ENCODE results near the gene TENM4. TPM values are rescaled to one million over a fixed set of nuclear protein-coding genes. Genes with fewer than 3 reads are reported as not detected.

TENM4 gene
- polyA plus RNA-seq, 3 donors from 2014 or later, result not detected

- Mint-ChIP-seq H3K36me3 (no peaks in the 10 kb centered on the region), H3K4me3 (no peak overlapping the region), H3K4me1 (no peaks in the 10 kb centered on the region), H3K27ac (no peak overlapping the region), H3K9me3 (peaks cover 0 to 2% (median 0%) of the 10 kb centered on the region in 6 donors), H3K27me3 (ENCODE audit: low read depth in 3 of 3) (peaks cover 0 to 4% (median 0%) of the 10 kb centered on the region in 3 donors)
- no peak for DNase-seq
Measured at GRCh38 chr11:79101656-79102055, 339.2 kb downstream of the TENM4 start.

DNA sequence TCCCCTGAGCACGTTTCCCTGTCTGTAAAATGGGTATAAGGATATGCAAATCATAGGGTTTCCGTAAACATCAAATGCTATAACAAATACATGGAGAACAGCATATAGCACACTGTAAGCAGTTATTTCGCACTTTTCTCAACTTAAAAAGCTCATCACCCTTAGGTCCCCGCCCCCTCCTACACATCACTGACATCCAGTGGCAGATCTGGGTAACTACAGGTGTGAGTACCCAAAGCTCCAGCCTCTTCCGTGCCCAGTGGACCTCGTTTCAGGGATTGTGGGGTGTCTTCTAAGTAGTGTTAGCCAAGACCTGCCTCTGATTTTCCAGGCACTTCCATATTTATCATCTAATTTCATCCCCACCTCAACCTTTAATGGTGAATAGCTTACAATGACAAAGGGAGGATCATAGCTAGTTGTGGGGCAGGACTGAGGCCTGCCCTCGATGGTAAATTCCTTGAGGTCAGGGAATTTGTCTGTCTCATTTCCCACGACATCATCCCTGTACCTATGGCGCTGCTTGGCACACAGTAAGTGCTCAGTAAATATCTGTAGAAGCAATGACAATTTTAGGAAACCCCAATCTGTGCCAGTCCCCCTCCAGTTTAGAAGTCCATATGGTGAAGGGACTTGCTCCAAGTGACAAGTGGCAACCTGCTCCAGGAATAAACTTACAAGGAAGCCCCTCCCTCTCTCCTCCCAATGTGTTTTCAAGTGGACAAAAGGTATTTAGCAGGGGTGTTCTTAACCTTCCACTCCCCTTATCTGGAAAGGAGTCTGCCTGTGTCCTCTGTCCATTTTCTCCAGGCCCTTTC lies 340.5 kb downstream of the TENM4 start:
- H3K4me3 Mint-ChIP-seq, result no peak overlapping the region
- no peaks in the 10 kb centered on the region for H3K4me1 Mint-ChIP-seq
- DNase-seq, result no peak
- peaks cover 0 to 3% (median 0%) of the 10 kb centered on the region in 6 donors for H3K9me3 Mint-ChIP-seq
- no peaks in the 10 kb centered on the region for H3K36me3 Mint-ChIP-seq
- H3K27me3 Mint-ChIP-seq (ENCODE audit: low read depth in 3 of 3), result peaks cover 0 to 4% (median 0%) of the 10 kb centered on the region in 3 donors
- no peak overlapping the region for H3K27ac Mint-ChIP-seq

DNA sequence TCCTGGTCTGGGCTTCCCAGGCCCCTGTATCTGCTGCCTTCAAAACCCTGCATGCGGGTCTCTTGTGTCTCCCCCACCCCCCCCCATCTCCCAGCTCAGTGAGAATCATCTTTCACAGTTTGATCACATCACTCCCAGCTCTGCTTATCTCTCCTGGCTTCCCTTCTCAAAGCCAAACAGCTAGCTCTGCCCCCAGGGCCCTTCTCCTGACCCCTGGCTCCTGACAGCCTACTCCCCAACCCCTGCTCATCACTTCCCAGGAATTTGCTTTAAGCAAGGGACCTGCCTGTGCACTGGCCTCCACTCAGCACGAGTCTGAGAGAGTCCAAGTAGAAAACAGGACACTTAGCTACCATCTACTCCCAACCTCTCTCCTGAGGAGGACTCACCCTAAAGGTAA lies 342.7 kb downstream of the TENM4 start:
- Mint-ChIP-seq H3K4me1 (no peaks in the 10 kb centered on the region), H3K4me3 (no peak overlapping the region)

GRCh38 chr11:79097246-79097875 lies 343.5 kb downstream of the TENM4 start:
- Mint-ChIP-seq H3K27ac (no peak overlapping the region), H3K4me3 (no peak overlapping the region), H3K36me3 (no peaks in the 10 kb centered on the region), H3K27me3 (ENCODE audit: low read depth in 3 of 3) (peaks cover 0 to 3% (median 2%) of the 10 kb centered on the region in 3 donors), H3K4me1 (no peaks in the 10 kb centered on the region), H3K9me3 (peaks cover 0 to 5% (median 0%) of the 10 kb centered on the region in 6 donors)
- DNase-seq, result no peak

More for the DNA sequence above, 342.7 kb downstream of the TENM4 start:
- H3K36me3 Mint-ChIP-seq, result no peaks in the 10 kb centered on the region
- H3K27ac Mint-ChIP-seq, result no peak overlapping the region
- peaks cover 0 to 4% (median 3%) of the 10 kb centered on the region in 3 donors for H3K27me3 Mint-ChIP-seq (ENCODE audit: low read depth in 3 of 3)
- peaks cover 0 to 5% (median 0%) of the 10 kb centered on the region in 6 donors for H3K9me3 Mint-ChIP-seq
- no peak for DNase-seq

- Mint-ChIP-seq H3K27ac (no peak overlapping the region), H3K4me3 (no peak overlapping the region), H3K4me1 (no peaks in the 10 kb centered on the region), H3K36me3 (no peaks in the 10 kb centered on the region), H3K9me3 (peaks cover 0 to 5% (median 0%) of the 10 kb centered on the region in 6 donors), H3K27me3 (ENCODE audit: low read depth in 3 of 3) (peaks cover 2 to 3% (median 2%) of the 10 kb centered on the region in 3 donors)
- DNase-seq, result no peak
Measured at GRCh38 chr11:79095424-79095823, 345.4 kb downstream of the TENM4 start.

DNA sequence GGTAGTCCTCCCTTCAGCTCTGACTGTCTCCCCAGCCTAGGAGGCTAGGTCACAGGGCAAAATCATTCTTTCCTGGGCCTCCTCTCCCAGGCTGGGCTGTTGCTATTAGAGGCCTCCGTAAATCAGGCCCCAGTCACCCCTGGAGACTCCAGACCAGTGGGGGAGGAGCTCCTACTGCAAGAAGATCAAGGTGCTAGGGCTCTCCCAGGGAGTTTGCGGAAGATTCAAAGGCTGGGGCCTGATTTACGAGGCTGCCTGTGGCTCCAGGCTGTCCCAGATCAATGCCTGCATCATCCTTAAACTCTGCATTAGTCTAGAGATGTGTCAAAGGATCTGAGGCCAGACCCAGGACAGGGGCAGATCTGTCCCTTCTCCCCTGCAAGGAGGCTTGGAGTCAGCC lies 346.2 kb downstream of the TENM4 start:
- Mint-ChIP-seq H3K27ac (no peak overlapping the region), H3K36me3 (no peaks in the 10 kb centered on the region), H3K9me3 (peaks cover 0 to 5% (median 0%) of the 10 kb centered on the region in 6 donors), H3K27me3 (ENCODE audit: low read depth in 3 of 3) (peaks cover 2 to 3% (median 2%) of the 10 kb centered on the region in 3 donors), H3K4me1 (no peaks in the 10 kb centered on the region), H3K4me3 (no peak overlapping the region)
- no peak for DNase-seq

- Mint-ChIP-seq H3K9me3 (peaks cover 0 to 5% (median 0%) of the 10 kb centered on the region in 6 donors), H3K4me3 (no peak overlapping the region), H3K27ac (no peak overlapping the region), H3K36me3 (no peaks in the 10 kb centered on the region), H3K27me3 (ENCODE audit: low read depth in 3 of 3) (peaks cover 0 to 4% (median 3%) of the 10 kb centered on the region in 3 donors), H3K4me1 (no peaks in the 10 kb centered on the region)
- DNase-seq, result no peak
Measured at GRCh38 chr11:79092791-79093353, 348.0 kb downstream of the TENM4 start.

DNA sequence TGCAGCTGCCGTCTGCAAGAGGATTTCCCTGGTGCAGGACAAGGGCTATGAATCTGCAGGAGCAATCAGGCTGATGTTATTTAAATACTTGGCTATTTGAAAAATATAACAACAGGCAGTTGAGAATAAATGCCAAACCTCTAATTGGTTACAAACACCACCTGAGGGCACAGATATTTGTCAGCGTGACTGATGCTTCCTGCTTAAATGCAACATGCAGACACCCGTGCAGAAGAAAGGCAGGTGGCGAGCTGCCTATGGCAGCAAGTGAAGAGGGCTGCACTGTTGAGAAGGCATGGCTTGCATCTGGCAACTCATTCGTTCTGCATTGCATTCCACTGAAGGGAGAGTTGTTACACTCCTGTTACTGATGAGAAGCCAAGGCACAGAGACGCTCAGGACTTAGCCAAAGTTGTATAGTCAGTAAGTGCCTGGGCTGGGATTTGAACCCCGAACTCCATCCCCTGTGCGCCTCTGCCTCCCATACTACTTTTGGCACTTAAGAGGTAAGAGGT lies 350.6 kb downstream of the TENM4 start:
- H3K27me3 Mint-ChIP-seq (ENCODE audit: low read depth in 3 of 3), result peaks cover 0 to 4% (median 3%) of the 10 kb centered on the region in 3 donors
- no peak overlapping the region for H3K27ac Mint-ChIP-seq
- H3K36me3 Mint-ChIP-seq, result no peaks in the 10 kb centered on the region
- H3K4me1 Mint-ChIP-seq, result no peaks in the 10 kb centered on the region
- DNase-seq, result no peak
- H3K9me3 Mint-ChIP-seq, result peaks cover 0 to 4% (median 0%) of the 10 kb centered on the region in 6 donors
- H3K4me3 Mint-ChIP-seq, result no peak overlapping the region

- no peak overlapping the region for H3K4me3 Mint-ChIP-seq
- no peak for DNase-seq
- H3K4me1 Mint-ChIP-seq, result no peaks in the 10 kb centered on the region
- H3K9me3 Mint-ChIP-seq, result peaks cover 0 to 4% (median 0%) of the 10 kb centered on the region in 6 donors
- H3K27me3 Mint-ChIP-seq (ENCODE audit: low read depth in 3 of 3), result peaks cover 0 to 4% (median 3%) of the 10 kb centered on the region in 3 donors
- no peak overlapping the region for H3K27ac Mint-ChIP-seq
- no peaks in the 10 kb centered on the region for H3K36me3 Mint-ChIP-seq
Measured at GRCh38 chr11:79089601-79090000, 351.2 kb downstream of the TENM4 start.

DNA sequence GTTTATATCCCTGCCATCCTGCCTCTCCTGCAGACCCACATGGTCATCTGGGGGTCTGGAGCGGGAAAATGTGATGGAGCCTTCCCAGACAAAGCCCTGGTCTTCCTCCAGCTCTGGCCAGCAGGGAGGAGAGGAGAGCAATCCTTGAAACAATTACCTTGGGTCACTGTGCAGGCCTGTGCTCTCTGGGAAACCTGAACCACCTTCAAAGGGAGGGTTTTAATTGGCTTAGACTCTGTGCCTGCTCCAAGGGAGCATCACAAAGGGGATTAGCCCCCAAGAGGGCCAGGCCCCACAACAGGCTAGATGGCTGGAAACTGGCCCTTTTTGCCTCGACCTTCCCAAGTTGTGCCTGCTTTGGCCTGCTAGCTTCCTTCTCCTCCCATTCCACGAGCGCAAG lies 351.9 kb downstream of the TENM4 start:
- Mint-ChIP-seq H3K9me3 (peaks cover 0 to 2% (median 0%) of the 10 kb centered on the region in 6 donors), H3K27me3 (ENCODE audit: low read depth in 3 of 3) (peaks cover 0 to 4% (median 3%) of the 10 kb centered on the region in 3 donors), H3K4me3 (no peak overlapping the region), H3K36me3 (no peaks in the 10 kb centered on the region), H3K4me1 (no peaks in the 10 kb centered on the region), H3K27ac (no peak overlapping the region)
- no peak for DNase-seq

DNA sequence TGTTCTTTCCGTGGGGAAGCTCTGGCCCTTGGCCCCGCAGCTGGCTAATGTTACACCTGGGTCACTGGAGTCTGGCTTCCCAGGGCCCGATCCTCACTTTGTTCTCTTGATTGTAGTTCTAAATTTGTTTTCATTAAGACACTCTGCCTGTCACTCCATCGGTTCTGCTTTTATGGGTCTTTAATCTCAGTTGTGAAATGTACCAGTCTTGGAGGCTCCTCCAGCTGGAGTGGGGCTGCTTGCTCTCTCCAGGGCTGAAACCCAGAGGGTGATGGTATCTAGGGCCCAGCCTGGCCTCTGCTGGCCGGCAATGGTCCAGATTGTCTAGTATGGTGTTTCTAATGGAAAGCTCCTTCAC lies 352.9 kb downstream of the TENM4 start:
- peaks cover 0 to 4% (median 0%) of the 10 kb centered on the region in 3 donors for H3K27me3 Mint-ChIP-seq (ENCODE audit: low read depth in 3 of 3)
- DNase-seq, result no peak
- no peaks in the 10 kb centered on the region for H3K36me3 Mint-ChIP-seq
- H3K9me3 Mint-ChIP-seq, result peaks cover 0 to 2% (median 0%) of the 10 kb centered on the region in 6 donors
- no peaks in the 10 kb centered on the region for H3K4me1 Mint-ChIP-seq
- H3K27ac Mint-ChIP-seq, result no peak overlapping the region
- H3K4me3 Mint-ChIP-seq, result no peak overlapping the region

- Mint-ChIP-seq H3K4me1 (no peaks in the 10 kb centered on the region), H3K27me3 (ENCODE audit: low read depth in 3 of 3) (peaks cover 0 to 4% (median 0%) of the 10 kb centered on the region in 3 donors), H3K9me3 (peaks cover 0 to 2% (median 0%) of the 10 kb centered on the region in 6 donors), H3K36me3 (no peaks in the 10 kb centered on the region), H3K4me3 (no peak overlapping the region), H3K27ac (no peak overlapping the region)
- no peak for DNase-seq
Measured at GRCh38 chr11:79087238-79087960, 353.4 kb downstream of the TENM4 start.

DNA sequence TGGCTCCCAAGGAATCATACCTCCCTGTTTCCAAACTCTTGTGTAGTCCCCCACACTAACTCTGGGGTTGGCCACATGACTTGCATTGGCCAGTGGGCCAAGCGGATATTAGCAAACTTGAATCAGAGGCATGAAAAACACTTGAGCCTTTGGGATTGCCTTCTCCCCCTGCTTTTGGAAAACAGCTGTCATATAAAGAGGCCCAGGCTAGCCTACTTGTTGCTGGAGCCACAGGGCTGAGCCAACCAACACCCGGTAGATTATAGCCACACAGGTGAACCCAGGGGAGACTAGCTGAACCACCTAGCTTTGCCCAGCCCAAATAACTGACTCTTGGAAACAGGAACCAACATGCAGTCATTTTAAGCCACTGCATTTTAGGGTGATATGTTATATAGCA lies 354.8 kb downstream of the TENM4 start:
- H3K4me3 Mint-ChIP-seq, result no peak overlapping the region
- H3K36me3 Mint-ChIP-seq, result no peaks in the 10 kb centered on the region
- H3K4me1 Mint-ChIP-seq, result no peaks in the 10 kb centered on the region
- H3K9me3 Mint-ChIP-seq, result peaks cover 0 to 4% (median 0%) of the 10 kb centered on the region in 6 donors
- no peak overlapping the region for H3K27ac Mint-ChIP-seq
- DNase-seq, result no peak
- H3K27me3 Mint-ChIP-seq (ENCODE audit: low read depth in 3 of 3), result peaks cover 0 to 2% (median 0%) of the 10 kb centered on the region in 3 donors

Data from immature natural killer cell (primary cell).